HL-60 (cell line): ENCODE measurements around the gene STXBP5L.
"Not testable (repeated sequence)": the region's sequence is repeated elsewhere in the genome, so short reads cannot be mapped to it uniquely, and the experiment has no call there.

Experiments used
- DNase-seq, 2 experiments: peaks; one replicate each; pipeline ENCODE4 v3.0.0-alpha.2; 2010 to 2020; ENCODE audit warnings: low read depth in 1 of 2, low spot score in 1 of 2
- H3K27ac ChIP-seq: fragments of 250-450 bp; sonication (Bioruptor Pico); replicated peaks from 2 replicates; pipeline ENCODE4 v1.5.1; 2020; ENCODE audit warnings: mild to moderate bottlenecking, moderate library complexity
- H3K27me3 ChIP-seq: fragments of 250-450 bp; sonication (Bioruptor Pico); 2 replicates; pipeline ENCODE4 v1.5.1; 2021; ENCODE audit warnings: mild to moderate bottlenecking, moderate library complexity; ENCODE audit not compliant: insufficient read depth, poor library complexity, severe bottlenecking
- H3K4me3 ChIP-seq: replicated peaks from 2 replicates; pipeline ENCODE4 v1.5.1; 2011; ENCODE audit warnings: mild to moderate bottlenecking, control low read depth, low read length; ENCODE audit not compliant: insufficient read depth
- GABPA ChIP-seq: IDR thresholded peaks from 2 replicates; pipeline ENCODE4 v1.6.1; 2012; ENCODE audit warnings: low read depth
- POLR2AphosphoS5 ChIP-seq: IDR thresholded peaks from 2 replicates; pipeline ENCODE4 v1.6.1; 2012; ENCODE audit warnings: low read depth
- SPI1 ChIP-seq: IDR thresholded peaks from 2 replicates; pipeline ENCODE4 v1.6.1; 2012; ENCODE audit warnings: low read depth, mild to moderate bottlenecking, borderline replicate concordance
- TF ChIP-seq, protein P1 (sequence below): IDR thresholded peaks from one replicate; pipeline ENCODE4 v1.5.1; 2011; ENCODE audit warnings: low read length, control low read depth, inconsistent platforms; ENCODE audit not compliant: insufficient read depth
- TF ChIP-seq, protein P2 (sequence below): IDR thresholded peaks from 2 replicates; pipeline ENCODE4 v1.6.1; 2012; ENCODE audit warnings: low read depth; ENCODE audit not compliant: insufficient replicate concordance

Gene STXBP5L

DNA sequence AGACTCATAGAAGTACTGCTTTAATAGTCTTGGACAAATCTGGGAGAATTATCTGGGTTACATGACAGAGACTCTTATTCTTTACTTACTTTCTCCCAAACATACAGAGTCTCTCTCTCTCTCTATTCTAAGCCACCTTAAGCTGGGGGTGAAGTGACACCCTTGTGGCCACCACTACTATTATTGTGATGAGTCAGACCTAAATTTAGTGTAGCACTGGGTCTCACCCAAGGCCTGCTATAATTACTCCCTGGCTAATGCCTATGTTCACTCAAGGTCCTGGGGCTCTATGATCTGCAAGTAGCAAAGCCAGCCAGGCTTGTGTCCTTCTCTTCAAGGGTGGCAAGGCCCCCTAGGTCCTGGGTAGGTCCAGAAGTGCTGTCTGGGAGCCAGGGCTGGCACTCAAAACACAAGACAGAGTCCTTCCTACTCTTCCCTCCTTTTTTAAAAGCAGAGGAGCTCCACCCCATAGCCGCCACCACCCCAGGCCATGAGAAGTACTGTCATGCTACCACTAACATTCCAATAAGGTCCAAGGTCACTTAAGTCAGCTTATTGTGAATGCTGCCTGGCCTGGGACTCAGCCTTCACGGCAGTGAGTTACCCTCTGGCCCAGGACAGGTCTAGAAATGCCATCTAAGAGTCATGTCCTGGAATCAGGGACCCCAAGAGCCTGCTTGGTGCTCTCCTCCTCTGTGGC, 454.2 kb downstream of the STXBP5L start:
- no peaks in the 10 kb centered on the region for H3K27me3 ChIP-seq
- no peak overlapping the region for H3K4me3 ChIP-seq
- TF ChIP-seq, protein P1, sequence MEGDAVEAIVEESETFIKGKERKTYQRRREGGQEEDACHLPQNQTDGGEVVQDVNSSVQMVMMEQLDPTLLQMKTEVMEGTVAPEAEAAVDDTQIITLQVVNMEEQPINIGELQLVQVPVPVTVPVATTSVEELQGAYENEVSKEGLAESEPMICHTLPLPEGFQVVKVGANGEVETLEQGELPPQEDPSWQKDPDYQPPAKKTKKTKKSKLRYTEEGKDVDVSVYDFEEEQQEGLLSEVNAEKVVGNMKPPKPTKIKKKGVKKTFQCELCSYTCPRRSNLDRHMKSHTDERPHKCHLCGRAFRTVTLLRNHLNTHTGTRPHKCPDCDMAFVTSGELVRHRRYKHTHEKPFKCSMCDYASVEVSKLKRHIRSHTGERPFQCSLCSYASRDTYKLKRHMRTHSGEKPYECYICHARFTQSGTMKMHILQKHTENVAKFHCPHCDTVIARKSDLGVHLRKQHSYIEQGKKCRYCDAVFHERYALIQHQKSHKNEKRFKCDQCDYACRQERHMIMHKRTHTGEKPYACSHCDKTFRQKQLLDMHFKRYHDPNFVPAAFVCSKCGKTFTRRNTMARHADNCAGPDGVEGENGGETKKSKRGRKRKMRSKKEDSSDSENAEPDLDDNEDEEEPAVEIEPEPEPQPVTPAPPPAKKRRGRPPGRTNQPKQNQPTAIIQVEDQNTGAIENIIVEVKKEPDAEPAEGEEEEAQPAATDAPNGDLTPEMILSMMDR: no peak
- TF ChIP-seq, protein P2, sequence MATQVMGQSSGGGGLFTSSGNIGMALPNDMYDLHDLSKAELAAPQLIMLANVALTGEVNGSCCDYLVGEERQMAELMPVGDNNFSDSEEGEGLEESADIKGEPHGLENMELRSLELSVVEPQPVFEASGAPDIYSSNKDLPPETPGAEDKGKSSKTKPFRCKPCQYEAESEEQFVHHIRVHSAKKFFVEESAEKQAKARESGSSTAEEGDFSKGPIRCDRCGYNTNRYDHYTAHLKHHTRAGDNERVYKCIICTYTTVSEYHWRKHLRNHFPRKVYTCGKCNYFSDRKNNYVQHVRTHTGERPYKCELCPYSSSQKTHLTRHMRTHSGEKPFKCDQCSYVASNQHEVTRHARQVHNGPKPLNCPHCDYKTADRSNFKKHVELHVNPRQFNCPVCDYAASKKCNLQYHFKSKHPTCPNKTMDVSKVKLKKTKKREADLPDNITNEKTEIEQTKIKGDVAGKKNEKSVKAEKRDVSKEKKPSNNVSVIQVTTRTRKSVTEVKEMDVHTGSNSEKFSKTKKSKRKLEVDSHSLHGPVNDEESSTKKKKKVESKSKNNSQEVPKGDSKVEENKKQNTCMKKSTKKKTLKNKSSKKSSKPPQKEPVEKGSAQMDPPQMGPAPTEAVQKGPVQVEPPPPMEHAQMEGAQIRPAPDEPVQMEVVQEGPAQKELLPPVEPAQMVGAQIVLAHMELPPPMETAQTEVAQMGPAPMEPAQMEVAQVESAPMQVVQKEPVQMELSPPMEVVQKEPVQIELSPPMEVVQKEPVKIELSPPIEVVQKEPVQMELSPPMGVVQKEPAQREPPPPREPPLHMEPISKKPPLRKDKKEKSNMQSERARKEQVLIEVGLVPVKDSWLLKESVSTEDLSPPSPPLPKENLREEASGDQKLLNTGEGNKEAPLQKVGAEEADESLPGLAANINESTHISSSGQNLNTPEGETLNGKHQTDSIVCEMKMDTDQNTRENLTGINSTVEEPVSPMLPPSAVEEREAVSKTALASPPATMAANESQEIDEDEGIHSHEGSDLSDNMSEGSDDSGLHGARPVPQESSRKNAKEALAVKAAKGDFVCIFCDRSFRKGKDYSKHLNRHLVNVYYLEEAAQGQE: no peak
- TF ChIP-seq GABPA (no peak), POLR2AphosphoS5 (no peak), SPI1 (no peak)
- no peak overlapping the region for H3K27ac ChIP-seq
- DNase-seq: no peak

DNA sequence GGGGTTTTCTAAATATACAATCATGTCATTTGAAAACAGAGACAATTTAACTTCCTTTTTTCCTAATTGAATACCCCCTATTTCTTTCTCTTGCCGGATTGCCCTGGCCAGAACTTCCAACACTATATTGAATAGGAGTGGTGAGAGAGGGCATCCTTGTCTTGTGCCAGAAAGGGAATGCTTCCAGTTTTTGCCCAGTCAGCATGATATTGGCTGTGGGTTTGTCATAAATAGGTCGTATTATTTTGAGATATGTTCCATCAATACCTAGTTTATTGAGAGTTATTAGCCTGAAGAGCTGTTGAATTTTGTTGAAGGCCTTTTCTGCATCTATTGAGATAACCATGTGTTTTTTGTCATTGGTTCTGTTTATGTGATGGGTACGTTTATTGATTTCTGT, 480.3 kb downstream of the STXBP5L start:
- not testable (repeated sequence) for H3K4me3 ChIP-seq, H3K27ac ChIP-seq, H3K27me3 ChIP-seq, DNase-seq

DNA sequence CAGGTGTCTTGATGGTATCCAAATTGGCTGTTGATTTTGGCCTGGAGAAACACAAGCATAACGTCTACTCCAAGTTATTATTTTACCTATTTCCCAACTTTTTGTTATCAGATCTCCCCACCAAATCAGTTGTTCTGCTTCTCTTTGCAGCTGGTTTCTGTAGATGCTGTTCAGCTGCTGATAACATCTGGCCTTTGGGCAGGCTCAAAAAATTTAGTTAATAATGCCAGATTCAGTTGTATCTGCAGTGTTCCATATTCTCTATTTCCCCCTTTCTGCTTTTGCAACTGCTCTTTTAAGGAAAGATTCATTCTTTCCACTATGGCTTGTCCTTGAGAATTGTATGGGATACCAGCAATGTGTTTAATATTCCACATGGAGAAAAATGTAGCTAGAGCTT, 488.0 kb downstream of the STXBP5L start:
- not testable (repeated sequence) for H3K27ac ChIP-seq, DNase-seq, H3K4me3 ChIP-seq, H3K27me3 ChIP-seq

DNA sequence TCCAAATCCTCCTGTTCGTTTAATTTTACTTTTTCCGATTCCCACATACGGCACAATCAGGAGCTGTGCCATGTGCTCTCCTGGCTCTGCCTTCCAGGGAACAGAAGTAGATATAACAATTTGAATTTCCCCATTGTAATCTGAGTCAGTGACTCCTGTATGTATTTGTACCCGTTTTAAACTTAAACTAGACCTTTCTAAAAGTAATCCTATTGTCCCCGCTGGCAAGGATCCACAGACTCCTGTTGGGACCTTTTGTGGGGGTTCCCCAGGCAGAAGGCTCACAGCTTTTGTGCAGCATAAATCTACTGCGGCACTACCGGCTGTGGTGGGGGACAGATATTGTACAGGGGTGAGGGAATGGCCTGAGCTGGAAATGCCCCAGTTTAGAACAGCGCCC, 490.0 kb downstream of the STXBP5L start:
- not testable (repeated sequence) for H3K27ac ChIP-seq, H3K4me3 ChIP-seq, DNase-seq, H3K27me3 ChIP-seq

DNA sequence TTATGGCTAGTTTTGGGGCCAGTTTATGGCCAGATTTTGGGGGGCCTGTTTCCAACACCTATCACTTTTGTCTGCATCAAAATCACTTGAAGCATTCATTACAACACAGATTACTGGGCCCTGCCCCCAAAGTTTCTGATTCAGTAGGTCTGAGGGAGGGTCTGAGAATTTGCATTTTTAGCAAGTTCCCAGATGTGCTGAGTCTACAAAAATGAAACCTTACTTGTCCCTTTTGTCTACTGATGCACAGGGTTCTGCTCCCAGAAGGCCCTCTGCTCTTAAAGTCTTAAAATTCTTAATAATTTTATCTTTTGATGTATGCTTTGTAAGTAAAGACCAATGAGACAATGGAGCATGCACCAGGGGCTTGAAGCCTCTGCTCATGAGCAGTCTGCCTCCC, 491.8 kb downstream of the STXBP5L start:
- DNase-seq: no peak
- H3K4me3 ChIP-seq: no peak overlapping the region
- no peaks in the 10 kb centered on the region for H3K27me3 ChIP-seq
- H3K27ac ChIP-seq: no peak overlapping the region
- TF ChIP-seq, protein P1: no peak
- TF ChIP-seq SPI1 (no peak), GABPA (no peak)

DNA sequence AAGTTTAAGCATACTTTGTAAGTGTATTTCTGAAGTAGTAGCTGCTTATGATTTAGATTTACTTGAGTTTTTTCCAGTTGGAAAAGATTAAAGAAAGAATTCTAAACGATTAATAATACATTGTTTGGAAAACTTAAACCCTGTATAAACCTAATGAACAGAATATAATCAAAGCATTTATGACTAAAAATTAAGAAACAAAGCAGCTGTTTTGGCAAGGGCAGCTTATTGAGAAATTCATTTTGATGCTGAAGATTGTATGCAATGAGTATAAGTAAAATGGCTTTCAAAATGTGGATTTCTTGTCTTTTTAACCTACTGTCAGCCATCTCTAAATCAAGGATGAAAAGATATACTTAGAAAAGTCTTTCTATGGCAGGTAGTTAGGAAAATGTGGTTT, 497.6 kb downstream of the STXBP5L start:
- H3K27ac ChIP-seq: no peak overlapping the region
- no peak overlapping the region for H3K4me3 ChIP-seq
- TF ChIP-seq, protein P2: no peak
- no peak for DNase-seq
- no peaks in the 10 kb centered on the region for H3K27me3 ChIP-seq
